Measurements from ENCODE around the gene GPR18.

GPR18 gene

DNA sequence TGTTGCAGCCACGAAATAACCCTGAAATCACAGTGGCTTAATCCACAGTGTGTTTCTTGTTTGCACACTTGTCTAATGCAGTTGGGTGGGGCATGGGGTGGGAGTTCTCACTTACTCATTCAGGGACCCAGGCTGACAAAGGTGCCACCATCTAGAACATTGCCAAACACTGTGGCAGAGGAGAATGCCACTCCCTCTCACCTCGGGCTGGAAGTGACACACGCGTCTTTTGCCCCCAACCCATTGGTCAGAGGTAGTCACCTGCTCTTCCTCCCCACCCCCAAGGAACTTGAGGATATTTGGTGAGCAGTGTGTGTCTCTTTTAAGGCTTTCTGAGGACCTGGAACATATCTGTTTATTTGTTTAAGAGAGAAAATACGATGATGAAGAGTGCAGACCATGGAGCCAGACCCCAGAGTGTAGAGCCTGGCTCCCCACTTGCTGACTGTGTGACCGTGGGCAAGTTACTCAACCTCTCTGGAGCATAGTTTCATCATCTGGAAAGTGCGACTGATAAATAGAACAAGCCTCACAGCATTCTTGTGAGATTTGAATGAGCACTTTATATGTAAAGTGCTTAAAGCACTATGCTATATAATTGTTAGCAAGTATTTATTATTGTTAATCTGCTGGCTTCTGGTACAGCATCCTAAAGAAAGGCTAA lies 31.6 kb upstream of the GPR18 start:
- DNase-seq: no peak

- no peak for DNase-seq
These were observed 31.1 kb upstream of the GPR18 start for GRCh38 chr13:99289271-99289670.

GRCh38 chr13:99288089-99288488 lies 29.9 kb upstream of the GPR18 start:
- no peak for DNase-seq

DNA sequence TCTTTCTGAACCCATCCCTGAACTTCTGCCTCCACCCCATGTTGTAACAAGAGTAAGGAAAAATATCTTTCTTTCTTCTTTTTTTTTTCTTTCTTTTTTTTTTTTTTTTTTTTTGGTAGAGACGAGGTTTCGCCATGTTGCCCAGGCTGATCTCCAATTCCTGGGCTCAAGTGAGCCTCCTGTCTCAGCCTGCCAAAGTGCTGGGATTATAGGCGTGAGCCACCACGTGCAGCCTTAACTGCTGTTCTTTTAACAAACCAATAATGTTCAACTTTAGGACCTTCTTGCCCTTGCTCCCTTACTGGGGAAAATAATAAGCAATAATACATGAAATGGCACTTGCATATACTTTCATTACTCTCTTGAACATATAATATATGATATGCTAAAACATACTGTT lies 29.4 kb upstream of the GPR18 start:
- no peak for DNase-seq

DNA sequence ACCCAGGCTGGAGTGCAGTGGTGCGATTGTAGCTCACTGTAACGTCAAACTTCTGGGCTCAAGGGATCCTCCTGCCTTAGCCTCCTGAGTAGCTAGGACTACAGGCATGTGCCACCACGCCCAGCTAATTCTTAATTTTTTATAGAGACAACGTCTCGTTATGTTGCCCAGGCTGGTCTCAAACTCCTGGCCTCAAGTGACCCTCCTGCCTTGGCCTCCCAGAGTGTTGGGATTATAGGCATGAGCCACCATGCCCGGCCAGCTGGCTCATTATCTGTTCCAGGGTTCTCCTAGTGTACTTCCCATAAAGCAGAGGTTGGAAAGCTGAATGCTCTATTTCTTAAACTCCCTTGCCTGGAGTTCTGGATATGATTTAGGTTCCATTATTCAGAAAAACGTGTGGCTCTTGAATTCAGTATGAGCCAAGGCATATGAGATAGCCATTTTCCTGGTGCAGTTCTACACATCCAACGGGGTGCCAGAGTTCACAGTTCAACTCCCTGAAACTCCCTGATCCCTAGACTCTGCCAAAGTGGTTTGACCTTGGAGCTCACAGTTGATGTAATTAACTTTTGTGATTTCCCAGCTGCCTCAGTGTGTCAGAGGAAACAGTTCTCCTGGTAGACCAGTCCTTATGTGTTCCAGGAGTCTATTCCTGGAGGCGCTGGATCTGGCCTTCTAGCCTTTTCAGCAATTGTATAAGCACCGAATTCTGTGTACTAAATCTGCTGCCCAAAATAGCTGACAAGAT lies 27.4 kb upstream of the GPR18 start:
- DNase-seq: no peak

DNA sequence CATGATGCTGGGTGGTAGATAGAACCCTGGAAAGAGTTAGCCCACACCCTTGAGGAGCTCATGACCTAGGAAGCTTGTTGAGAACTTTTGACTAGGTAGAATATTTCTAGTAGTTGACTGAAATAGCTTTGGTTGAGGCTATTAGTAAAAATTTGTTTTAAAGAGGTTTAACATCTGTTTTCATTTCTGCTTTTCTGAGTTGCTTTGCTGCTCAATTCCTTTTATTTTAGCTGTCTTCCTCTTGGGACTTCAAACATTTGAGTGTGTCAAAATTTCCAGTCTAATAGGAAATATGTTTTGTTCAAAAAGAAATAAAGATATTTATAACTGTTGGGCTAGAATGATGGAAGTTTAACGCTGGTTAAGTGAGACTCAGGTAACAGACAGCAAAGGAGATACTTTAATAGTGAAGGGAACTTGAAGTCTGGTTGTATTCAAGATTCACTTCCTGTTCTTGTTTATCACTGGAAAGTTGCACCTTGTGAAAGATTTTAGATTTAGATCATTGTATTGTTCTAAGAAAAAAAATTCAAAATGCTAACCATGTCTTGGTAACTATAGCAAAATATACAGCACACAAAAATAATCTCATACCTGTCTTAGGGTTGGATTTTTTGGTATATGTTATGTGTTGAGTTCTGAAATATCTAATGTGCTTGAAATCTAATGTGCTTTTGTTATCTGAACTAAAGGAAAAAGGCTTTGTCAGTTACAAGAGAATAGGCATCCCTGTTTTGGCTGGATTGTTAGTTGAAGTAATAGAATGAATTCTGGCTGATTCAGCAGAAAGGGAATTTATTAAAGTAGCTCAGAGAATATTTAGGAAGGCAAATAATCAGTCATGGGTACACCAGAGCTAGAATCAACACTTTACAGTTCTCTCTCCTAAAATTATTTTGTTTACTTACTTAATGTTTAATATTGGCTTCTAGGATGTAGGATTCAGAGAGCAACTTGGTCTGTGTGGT lies 24.4 kb upstream of the GPR18 start:
- DNase-seq: no peak

GRCh38 chr13:99281811-99282263 lies 23.7 kb upstream of the GPR18 start:
- DNase-seq: no peak

- DNase-seq: no peak
These were observed 22.0 kb upstream of the GPR18 start for GRCh38 chr13:99280166-99280565.

GRCh38 chr13:99279637-99280036 lies 21.5 kb upstream of the GPR18 start:
- DNase-seq: no peak

DNA sequence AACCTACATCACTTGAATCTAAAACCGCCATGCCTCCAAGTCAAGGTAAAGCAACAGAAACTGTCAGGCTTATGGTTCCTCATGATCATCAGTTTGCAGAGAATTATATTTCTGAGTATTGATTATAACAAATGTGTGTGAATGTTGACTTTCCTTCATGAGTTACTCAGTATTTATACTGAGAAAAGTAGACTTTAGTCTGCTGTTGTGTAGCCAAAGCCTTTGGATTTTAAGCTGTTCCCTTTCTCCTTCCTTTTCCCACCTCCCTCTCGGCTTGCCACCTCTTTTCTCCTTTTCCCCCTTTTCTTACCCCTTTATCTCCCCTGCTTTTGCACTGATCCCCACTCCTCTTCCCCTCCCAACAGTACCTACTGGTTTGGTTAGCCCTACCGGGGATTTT lies 20.7 kb upstream of the GPR18 start:
- no peak for DNase-seq

DNA sequence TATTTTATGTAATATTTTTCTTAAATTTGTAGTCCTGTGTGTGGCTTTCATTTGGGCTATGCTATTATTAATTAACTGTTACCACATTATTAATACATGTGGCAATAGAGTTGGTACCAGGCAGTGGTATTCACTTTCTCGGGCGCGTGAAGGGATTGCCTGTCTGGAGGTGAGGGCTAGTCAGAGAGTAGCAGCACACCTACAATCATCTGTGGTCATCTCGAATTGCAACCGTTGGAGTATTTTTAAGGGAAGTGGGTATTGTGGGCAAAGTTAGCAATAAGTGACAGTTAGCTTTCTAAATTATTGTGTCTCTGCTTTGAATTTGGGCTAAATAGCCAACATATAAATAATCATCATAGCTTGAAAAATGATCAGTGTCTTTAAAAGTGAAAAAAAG lies 20.0 kb upstream of the GPR18 start:
- no peak for DNase-seq

DNA sequence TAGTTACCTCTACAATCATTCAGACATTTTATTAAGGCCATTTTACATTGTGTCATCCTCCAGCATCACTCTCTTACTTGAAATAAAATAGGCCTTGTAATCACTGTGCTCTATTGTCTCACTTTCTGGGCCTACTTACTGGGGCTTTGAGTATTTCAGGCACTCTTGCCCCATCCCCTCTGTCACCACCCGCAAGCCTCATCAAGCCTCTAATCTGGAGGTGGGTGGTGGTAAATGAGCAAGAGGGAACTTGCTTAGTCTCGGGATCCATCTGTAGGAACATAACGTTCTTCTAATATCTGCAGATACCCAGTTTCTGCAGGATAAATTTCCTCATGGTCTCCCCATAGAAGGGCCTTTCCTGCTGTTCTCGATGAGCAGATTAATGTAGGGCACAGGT lies 19.4 kb upstream of the GPR18 start:
- DNase-seq: no peak

- DNase-seq: no peak
These were observed 18.5 kb upstream of the GPR18 start for GRCh38 chr13:99276706-99277105.

DNA sequence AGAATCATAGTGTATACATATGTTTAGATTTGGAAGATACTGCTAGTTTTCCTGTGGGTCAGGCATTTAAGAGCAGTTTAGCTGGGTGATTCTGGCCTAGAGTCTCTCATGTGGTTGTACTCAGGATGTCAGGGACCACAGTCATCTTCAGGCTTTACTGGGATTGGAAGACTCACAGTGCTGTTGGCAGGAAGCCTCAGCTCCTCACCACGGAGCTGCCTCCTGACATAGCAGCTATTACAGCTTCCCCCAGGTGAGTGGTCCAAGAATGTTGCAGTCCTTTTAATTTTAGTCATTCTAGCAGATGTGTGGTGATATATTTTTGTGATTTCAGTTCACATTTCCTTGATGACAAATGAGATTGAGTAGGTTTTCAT lies 16.9 kb upstream of the GPR18 start:
- DNase-seq: no peak

GRCh38 chr13:99273128-99273527 lies 14.9 kb upstream of the GPR18 start:
- DNase-seq: no peak

- DNase-seq: no peak
These were observed 14.3 kb upstream of the GPR18 start for GRCh38 chr13:99272481-99272880.

- DNase-seq: no peak
These were observed 13.1 kb upstream of the GPR18 start for GRCh38 chr13:99271249-99271648.

GRCh38 chr13:99270518-99270917 lies 12.3 kb upstream of the GPR18 start:
- DNase-seq: no peak

- no peak for DNase-seq
These were observed 11.6 kb upstream of the GPR18 start for GRCh38 chr13:99269627-99270241.

DNA sequence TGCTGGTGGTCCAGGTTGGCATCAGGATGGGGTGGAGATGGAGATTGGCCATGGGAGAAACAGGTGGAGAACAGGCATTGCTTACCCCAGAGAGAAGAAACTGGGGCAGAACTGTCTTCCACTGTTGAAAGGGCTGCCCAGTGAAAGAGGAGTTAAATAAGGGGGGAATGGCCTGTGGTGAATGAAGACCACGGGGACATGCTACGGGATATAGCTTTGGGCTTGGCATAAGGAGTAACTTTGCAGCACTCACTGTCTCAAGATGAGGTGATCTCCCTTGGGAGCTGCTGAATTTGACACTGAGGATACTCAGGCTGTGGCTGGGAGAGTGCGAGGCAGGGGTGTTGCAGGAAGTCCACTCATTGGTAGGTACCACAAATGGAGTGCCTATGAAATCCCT lies 10.6 kb upstream of the GPR18 start:
- DNase-seq: no peak

GRCh38 chr13:99267927-99268326 lies 9.7 kb upstream of the GPR18 start:
- no peak for DNase-seq

- DNase-seq: no peak
These were observed 8.6 kb upstream of the GPR18 start for GRCh38 chr13:99266827-99267226.

GRCh38 chr13:99265821-99266426 lies 7.7 kb upstream of the GPR18 start:
- no peak for DNase-seq
